ENCODE measurements around the gene USP6NL.
A peak's percentile ranks its signal among the peaks of the same experiment; 100 is the strongest.

Gene USP6NL

GRCh38 chr10:11598712-11599397, 12.6 kb downstream of the USP6NL start:
- peak; percentile 24 for FAIRE-seq

GRCh38 chr10:11597470-11597869, 14.0 kb downstream of the USP6NL start:
- DNase-seq (ENCODE audit: extremely low spot score, insufficient read length, low read depth) (no peak), FAIRE-seq (no peak)

More at GRCh38 chr10:11598712-11599397, 12.6 kb downstream of the USP6NL start:
- DNase-seq (ENCODE audit: extremely low spot score, insufficient read length, low read depth) = no peak

GRCh38 chr10:11595395-11595692, 16.1 kb downstream of the USP6NL start:
- no peak for FAIRE-seq
- DNase-seq (ENCODE audit: extremely low spot score, insufficient read length, low read depth) = no peak

GRCh38 chr10:11594589-11595394, 16.7 kb downstream of the USP6NL start:
- DNase-seq (ENCODE audit: extremely low spot score, insufficient read length, low read depth) (no peak), FAIRE-seq (no peak)

- DNase-seq (ENCODE audit: extremely low spot score, insufficient read length, low read depth) (no peak), FAIRE-seq (no peak)
Observed at GRCh38 chr10:11593612-11594011, 17.8 kb downstream of the USP6NL start.

- no peak for DNase-seq (ENCODE audit: extremely low spot score, insufficient read length, low read depth)
- FAIRE-seq = peak; percentile 12
Observed at GRCh38 chr10:11589738-11590137, 21.7 kb downstream of the USP6NL start.

- FAIRE-seq = no peak
- DNase-seq (ENCODE audit: extremely low spot score, insufficient read length, low read depth) = no peak
Observed at GRCh38 chr10:11588873-11589574, 22.4 kb downstream of the USP6NL start.

GRCh38 chr10:11587722-11588259, 23.7 kb downstream of the USP6NL start:
- peak; percentile 41 for FAIRE-seq
- DNase-seq (ENCODE audit: extremely low spot score, insufficient read length, low read depth) = no peak

GRCh38 chr10:11586170-11586569, 25.3 kb downstream of the USP6NL start:
- FAIRE-seq (no peak), DNase-seq (ENCODE audit: extremely low spot score, insufficient read length, low read depth) (no peak)

- no peak for DNase-seq (ENCODE audit: extremely low spot score, insufficient read length, low read depth)
- FAIRE-seq = no peak
Observed at GRCh38 chr10:11581213-11581612, 30.2 kb downstream of the USP6NL start.

GRCh38 chr10:11579885-11580284, 31.6 kb downstream of the USP6NL start:
- DNase-seq (ENCODE audit: extremely low spot score, insufficient read length, low read depth) = no peak
- FAIRE-seq = no peak

- FAIRE-seq (peak; percentile 94), DNase-seq (ENCODE audit: extremely low spot score, insufficient read length, low read depth) (peak; percentile 14)
Observed at GRCh38 chr10:11578802-11579255, 32.6 kb downstream of the USP6NL start.

- DNase-seq (ENCODE audit: extremely low spot score, insufficient read length, low read depth) (no peak), FAIRE-seq (no peak)
Observed at GRCh38 chr10:11576092-11576809, 35.2 kb downstream of the USP6NL start.

- FAIRE-seq = peak; percentile 81
Observed at GRCh38 chr10:11573497-11573896, 38.0 kb downstream of the USP6NL start.

GRCh38 chr10:11570751-11571150, 40.7 kb downstream of the USP6NL start:
- FAIRE-seq (no peak), DNase-seq (ENCODE audit: extremely low spot score, insufficient read length, low read depth) (no peak)

More at GRCh38 chr10:11573497-11573896, 38.0 kb downstream of the USP6NL start:
- no peak for DNase-seq (ENCODE audit: extremely low spot score, insufficient read length, low read depth)

- FAIRE-seq (no peak), DNase-seq (ENCODE audit: extremely low spot score, insufficient read length, low read depth) (no peak)
Observed at GRCh38 chr10:11569471-11569870, 42.0 kb downstream of the USP6NL start.

GRCh38 chr10:11568578-11568977, 42.9 kb downstream of the USP6NL start:
- no peak for FAIRE-seq

GRCh38 chr10:11564741-11565140, 46.7 kb downstream of the USP6NL start:
- DNase-seq (ENCODE audit: extremely low spot score, insufficient read length, low read depth) = no peak
- FAIRE-seq = no peak

More at GRCh38 chr10:11568578-11568977, 42.9 kb downstream of the USP6NL start:
- no peak for DNase-seq (ENCODE audit: extremely low spot score, insufficient read length, low read depth)

- no peak for DNase-seq (ENCODE audit: extremely low spot score, insufficient read length, low read depth)
- no peak for FAIRE-seq
Observed at GRCh38 chr10:11563936-11564335, 47.5 kb downstream of the USP6NL start.

- no peak for DNase-seq (ENCODE audit: extremely low spot score, insufficient read length, low read depth)
Observed at GRCh38 chr10:11562888-11563287, 48.6 kb downstream of the USP6NL start.

More at GRCh38 chr10:11562888-11563287, 48.6 kb downstream of the USP6NL start:
- no peak for FAIRE-seq
